NCI-H146 treated with DMSO at 0.1 percent for 48 hours (cell line): Measurements from ENCODE around the gene CERS2.
"Not testable (repeated sequence)": the region's sequence is repeated elsewhere in the genome, so short reads cannot be mapped to it uniquely, and the experiment has no call there.

Experiments used
- DNase-seq: peaks from one replicate; lab custom pipeline; 2025; ENCODE audit not compliant: unreplicated experiment; lab: John Stamatoyannopoulos, UW

The CERS2 gene

DNA sequence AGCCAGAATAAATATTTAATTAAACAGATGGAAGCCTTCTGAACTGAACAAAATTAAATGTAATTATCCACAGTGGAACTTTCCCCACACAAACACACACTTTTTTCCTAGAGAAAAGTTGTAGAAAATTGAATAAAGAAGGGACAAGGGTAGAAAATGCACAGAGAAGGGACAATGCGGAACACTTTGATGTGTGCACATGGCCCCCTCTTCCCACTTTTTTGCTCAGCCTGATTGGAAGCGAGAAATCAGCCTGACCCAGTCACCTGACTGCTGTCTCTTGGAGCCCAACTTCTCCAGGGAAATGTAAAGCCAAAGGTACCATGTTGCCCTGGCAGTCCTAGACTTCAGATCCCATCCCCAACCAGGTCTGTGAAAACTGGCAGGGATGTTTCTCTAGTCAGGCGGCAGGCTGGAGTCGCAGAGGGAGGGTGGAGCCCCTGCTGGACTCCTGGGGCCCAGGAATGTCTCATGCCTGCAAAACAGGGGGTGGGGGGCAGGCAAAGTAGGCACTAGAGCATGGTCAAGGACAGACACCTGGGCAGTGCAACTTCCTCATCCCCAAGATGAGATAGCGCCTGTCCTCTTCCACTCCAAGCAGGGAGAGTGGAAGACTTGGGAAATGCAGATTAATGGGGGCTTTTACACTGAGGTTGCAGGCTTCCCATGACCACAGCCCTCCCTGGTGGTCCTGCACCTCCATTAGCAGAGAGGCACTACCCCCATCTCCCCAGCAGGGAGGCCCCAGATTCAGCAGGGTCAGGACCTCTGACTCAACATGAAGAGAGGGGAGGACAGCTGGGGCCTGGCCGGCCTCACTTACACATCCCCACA is 2.8 kb downstream of the CERS2 start:
- DNase-seq: no peak

DNA sequence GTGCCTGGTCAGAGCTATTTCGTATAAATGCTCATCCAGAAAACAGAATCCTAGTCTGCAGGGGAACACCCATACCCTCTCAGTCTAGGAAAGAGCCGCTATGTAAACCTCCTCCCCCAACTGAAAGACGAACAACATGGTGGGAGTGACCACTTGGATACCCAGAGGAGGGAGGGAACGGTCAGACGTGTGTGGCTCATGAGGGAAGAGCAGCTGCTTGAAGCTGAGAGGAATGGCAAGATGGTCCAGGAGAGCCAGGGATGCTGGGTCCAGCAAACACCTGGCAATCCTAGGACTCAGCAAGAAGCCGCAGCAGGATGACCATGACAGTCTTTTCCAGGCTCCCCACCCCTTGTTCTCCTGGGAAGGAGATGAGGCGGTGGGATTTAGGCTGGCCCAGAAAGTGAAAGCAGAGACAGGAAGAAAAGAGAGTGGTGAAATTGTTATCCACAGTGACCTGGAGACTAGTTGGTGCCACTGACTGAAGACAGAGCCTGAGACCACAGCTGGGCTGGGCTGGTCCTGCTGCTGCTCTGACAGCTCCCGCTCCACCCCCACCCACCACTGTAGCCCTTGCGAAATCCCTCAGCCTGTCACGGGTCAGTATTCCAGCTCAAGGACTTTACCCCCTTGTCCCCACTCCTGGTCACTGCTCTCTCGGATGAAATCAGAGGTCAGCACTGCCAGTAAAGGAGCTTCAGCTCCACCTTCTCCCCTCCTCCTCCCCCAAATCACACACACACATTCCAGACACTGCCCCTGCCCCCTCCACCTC is 3.6 kb downstream of the CERS2 start:
- DNase-seq: no peak

DNA sequence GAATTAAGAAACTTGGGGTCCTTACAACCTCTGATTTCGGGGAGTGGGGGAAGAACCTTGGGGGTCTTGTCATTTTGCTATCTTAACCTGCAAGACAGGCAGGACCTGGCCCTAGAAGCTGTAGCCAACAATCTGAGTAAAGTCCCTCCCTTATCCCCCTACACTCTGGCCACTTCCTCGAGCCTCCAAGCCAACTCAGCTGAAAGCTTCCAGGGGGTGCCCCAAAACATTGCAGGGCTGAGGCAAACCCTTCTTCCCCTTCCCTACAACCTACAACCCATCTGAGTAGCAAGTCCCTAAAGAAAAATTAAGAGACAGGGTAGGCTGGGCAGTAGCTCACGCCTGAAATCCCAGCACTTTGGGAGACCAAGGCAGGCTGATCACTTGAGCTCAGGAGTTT is 5.0 kb downstream of the CERS2 start:
- DNase-seq: no peak

GRCh38 chr1:150968491-150968890 is 6.1 kb downstream of the CERS2 start:
- no peak for DNase-seq

DNA sequence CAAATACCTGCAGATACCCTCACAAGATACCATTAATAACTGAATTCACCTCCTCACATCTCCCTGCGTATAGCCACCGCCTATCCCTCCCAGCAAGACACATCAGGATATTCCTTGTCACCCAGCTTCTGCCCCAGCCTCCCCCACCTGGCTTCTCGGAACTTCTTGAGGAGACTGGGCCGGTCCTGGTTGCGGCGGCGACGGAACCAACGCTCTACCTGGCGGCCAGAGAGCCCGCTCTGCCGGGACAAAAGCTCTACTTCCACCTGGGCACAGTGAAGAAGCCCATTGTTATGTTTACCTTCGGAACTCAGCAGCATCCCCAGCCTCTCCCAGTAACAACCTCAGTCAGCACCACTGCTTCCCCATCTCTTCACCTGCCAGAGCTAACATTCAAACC is 6.7 kb downstream of the CERS2 start:
- DNase-seq: no peak

GRCh38 chr1:150966011-150966410 is 8.6 kb downstream of the CERS2 start:
- no peak for DNase-seq

GRCh38 chr1:150965605-150966004 is 9.0 kb downstream of the CERS2 start:
- no peak for DNase-seq

DNA sequence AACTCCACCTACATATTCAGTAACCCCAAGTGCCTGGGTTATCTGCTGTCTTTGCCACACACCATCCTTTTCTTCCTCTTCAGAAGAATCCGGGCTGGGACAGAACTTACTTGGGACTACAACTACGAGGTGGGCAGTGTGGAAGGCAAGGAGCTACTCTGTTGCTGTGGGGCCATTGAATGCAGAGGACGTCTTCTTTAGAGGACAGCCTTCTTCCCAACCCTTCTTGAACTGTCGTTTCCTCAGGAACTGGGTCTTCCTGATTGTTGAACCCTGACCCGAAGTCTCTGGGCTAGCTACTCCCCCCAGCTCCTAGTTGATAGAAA is 10.5 kb downstream of the CERS2 start:
- no peak for DNase-seq

- DNase-seq: no peak
Measured at GRCh38 chr1:150963321-150964163, 11.1 kb downstream of the CERS2 start.

DNA sequence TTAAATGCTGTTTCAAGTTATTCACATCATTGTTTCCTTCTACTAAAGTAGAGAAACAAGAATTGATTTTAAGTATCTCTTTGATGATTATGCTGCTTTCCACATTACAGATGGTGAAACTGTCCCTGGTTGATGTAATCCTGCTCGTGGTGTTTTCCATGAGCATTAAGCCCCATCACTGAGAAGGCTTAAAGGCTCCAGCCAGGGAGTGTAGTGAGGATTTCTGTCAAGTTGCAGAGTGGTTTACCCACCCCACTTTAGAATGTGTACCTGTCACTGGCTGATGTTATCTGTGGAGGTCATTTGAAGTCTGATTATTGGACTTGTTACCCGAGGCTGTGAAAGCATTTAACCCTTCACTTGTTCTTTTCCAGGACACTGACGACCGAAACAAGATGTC is 12.9 kb downstream of the CERS2 start:
- no peak for DNase-seq

GRCh38 chr1:150960646-150961045 is 14.0 kb downstream of the CERS2 start:
- no peak for DNase-seq

DNA sequence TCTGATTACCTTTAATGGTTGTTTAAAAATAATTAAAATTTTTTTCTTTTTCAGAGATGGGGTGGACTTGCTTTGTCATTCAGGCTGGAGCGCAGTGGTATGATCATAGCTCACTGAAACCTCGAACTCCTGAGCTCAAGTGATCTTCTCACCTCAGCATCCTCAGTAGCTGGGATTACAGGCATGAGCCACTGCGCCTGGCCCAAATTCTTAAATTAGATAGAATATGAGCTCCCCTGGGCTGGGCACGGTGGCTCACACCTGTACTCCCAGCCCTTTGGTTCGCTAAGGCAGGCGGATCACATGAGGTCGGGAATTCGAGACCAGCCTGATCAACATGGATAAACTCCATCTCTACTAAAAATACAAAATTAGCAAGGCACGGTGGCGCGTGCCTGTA is 17.0 kb downstream of the CERS2 start:
- no peak for DNase-seq

- DNase-seq: no peak
Measured at GRCh38 chr1:150955280-150955679, 19.4 kb downstream of the CERS2 start.

- DNase-seq: no peak
Measured at GRCh38 chr1:150954708-150955107, 19.9 kb downstream of the CERS2 start.

GRCh38 chr1:150944856-150945255 is 29.8 kb downstream of the CERS2 start:
- no peak for DNase-seq

DNA sequence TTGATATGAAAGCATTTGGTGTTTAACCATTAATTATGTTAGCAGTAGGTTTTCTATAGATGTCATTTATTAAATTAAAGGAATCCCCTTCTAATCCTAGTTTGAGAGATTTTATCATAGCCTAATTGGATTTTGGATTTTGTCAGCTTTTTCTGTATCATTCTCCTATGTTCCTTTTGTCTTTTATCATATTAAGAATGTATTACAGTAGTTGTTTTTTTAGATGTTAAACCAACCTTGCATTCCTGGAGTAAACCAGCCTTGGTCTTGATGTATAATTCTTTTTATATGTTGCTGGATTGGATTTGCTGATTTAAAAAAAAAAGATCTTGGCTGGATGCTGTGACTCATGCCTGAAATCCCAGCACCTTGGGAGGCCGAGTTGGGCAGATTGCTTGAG is 42.9 kb downstream of the CERS2 start:
- DNase-seq: no peak

DNA sequence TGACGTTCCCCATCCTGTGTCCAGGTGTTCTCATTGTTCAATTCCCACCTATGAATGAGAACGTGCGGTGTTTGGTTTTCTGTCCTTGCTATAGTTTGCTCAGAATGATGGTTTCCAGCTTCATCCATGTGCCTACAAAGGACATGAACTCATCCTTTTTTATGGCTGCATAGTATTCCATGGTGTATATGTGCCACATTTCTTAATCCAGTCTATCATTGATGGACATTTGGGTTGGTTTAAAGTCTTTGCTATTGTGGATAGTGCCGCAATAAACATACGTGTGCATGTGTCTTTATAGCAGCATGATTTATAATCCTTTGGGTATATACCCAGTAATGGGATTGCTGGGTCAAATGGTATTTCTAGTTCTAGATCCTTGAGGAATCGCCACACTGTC is 45.9 kb downstream of the CERS2 start:
- not testable (repeated sequence) for DNase-seq

- DNase-seq: no peak
Measured at GRCh38 chr1:150928286-150928685, 46.3 kb downstream of the CERS2 start.

- DNase-seq: no peak
Measured at GRCh38 chr1:150927624-150928023, 47.0 kb downstream of the CERS2 start.

DNA sequence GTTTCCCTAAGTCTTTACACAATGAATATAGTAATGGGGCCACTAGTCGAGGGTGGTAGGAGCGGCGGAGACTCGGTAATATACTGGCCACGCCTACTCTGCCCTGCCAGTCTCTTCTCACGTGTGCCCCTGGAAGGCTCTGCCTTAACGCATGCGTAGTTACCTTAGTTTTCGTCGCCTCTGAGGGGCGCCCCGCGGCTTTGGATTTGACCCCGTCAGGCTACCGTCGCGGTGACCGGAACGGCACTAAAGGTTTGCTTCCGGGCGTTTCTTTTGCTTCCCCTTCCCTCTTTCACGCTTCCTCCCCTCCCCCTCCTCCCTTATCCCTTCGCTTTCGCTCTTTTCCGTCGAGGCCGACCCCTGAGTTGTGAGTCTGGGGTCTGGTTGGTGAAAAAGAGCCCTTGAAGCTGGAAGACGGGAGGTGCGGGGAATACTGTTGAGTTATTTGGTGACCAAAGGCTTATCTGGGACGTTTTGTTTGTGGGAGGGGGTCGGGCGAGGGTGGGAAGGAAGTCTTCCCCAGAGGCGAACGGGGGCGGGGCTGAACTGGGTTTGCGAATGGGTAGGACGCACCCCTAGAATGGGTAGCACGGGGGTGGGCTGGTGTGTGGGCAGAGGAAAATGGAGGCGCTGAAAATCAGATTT is 48.4 kb downstream of the CERS2 start, which contains the start of gene SETDB1:
Gene SETDB1, plus strand, starts transcription at position 267 of the 645 bp plus-strand sequence. CDS start 1,352 bp downstream, outside the sequence.
- peak; percentile 94 for DNase-seq

GRCh38 chr1:150925080-150925479 is 49.6 kb downstream of the CERS2 start:
- no peak for DNase-seq
